Measurements from ENCODE around the gene IRF6. TPM values are rescaled to one million over a fixed set of nuclear protein-coding genes. Genes with fewer than 3 reads are reported as not detected.

The IRF6 gene
- total RNA-seq, 2 experiments from 2014 or later = not detected

Other genes starting within 250 kb of the IRF6 start
- gene CAMK1G, start 222.4 kb downstream of the IRF6 start, total RNA-seq (2014; rRNA removed; shearing (Covaris generic)) = not detected in 2 replicates
- gene CAMK1G, start 222.4 kb downstream of the IRF6 start, total RNA-seq (2022) = not detected in 2 replicates
- gene LAMB3, start 153.7 kb downstream of the IRF6 start, total RNA-seq (2014; rRNA removed; shearing (Covaris generic)) = 0.41 TPM in 1 of 2 replicates, not detected in the other
- gene LAMB3, start 153.7 kb downstream of the IRF6 start, total RNA-seq (2022) = 0.17 and 0.46 TPM in 2 replicates
- not detected in 2 replicates for gene G0S2, start 130.7 kb downstream of the IRF6 start, total RNA-seq (2014; rRNA removed; shearing (Covaris generic))
- not detected in 2 replicates for gene G0S2, start 130.7 kb downstream of the IRF6 start, total RNA-seq (2022)
- gene HSD11B1, start 101.3 kb downstream of the IRF6 start, total RNA-seq (2014; rRNA removed; shearing (Covaris generic)) = not detected in 2 replicates
- gene HSD11B1, start 101.3 kb downstream of the IRF6 start, total RNA-seq (2022) = not detected in 2 replicates
- gene TRAF3IP3, start 50.1 kb downstream of the IRF6 start, total RNA-seq (2014; rRNA removed; shearing (Covaris generic)) = 22.1 and 24.3 TPM in 2 replicates
- 46.6 and 53.6 TPM in 2 replicates for gene TRAF3IP3, start 50.1 kb downstream of the IRF6 start, total RNA-seq (2022)
- 3.7 and 4.4 TPM in 2 replicates for gene C1orf74, start 21.6 kb downstream of the IRF6 start, total RNA-seq (2014; rRNA removed; shearing (Covaris generic))
- gene C1orf74, start 21.6 kb downstream of the IRF6 start, total RNA-seq (2022) = 4.2 and 5.0 TPM in 2 replicates
- 10.4 and 12.8 TPM in 2 replicates for gene UTP25, start 21.8 kb upstream of the IRF6 start, total RNA-seq (2014; rRNA removed; shearing (Covaris generic))
- gene UTP25, start 21.8 kb upstream of the IRF6 start, total RNA-seq (2022) = 8.4 and 10.5 TPM in 2 replicates
- not detected in 2 replicates for gene SYT14, start 132.1 kb upstream of the IRF6 start, total RNA-seq (2014; rRNA removed; shearing (Covaris generic))
- not detected in 2 replicates for gene SYT14, start 132.1 kb upstream of the IRF6 start, total RNA-seq (2022)

Data from OCI-LY7 (cell line).